Parathyroid adenoma (tissue), 2 donors: ENCODE data around the gene SLC11A2.

Source experiments
- H2AFZ ChIP-seq: fragments of 300-600 bp; sonication (generic); one replicate; pipeline ENCODE4 v1.7.0; 2017; ENCODE audit warnings: antibody characterized with exemption, mild to moderate bottlenecking
- H3K27ac ChIP-seq: fragments of 300-600 bp; sonication (generic); one replicate; pipeline ENCODE4 v1.7.0; 2017
- H3K27me3 ChIP-seq: fragments of 300-600 bp; sonication (generic); one replicate; pipeline ENCODE4 v1.7.0; 2017; ENCODE audit warnings: low read length; ENCODE audit not compliant: control insufficient read depth, insufficient read depth
- H3K36me3 ChIP-seq: fragments of 300-600 bp; sonication (generic); one replicate; pipeline ENCODE4 v1.7.0; 2017; ENCODE audit warnings: low read length; ENCODE audit not compliant: control insufficient read depth, insufficient read depth
- H3K4me1 ChIP-seq: fragments of 300-600 bp; sonication (generic); one replicate; pipeline ENCODE4 v1.7.0; 2017; ENCODE audit warnings: control low read depth
- H3K4me2 ChIP-seq: fragments of 300-600 bp; sonication (generic); one replicate; pipeline ENCODE4 v1.7.0; 2017; ENCODE audit warnings: low read length
- H3K4me3 ChIP-seq: fragments of 300-600 bp; sonication (generic); one replicate; pipeline ENCODE4 v1.7.0; 2017; ENCODE audit warnings: low read depth, low read length
- H3K79me2 ChIP-seq: fragments of 300-600 bp; sonication (generic); one replicate; pipeline ENCODE4 v1.7.0; 2017; ENCODE audit warnings: control low read depth
- H3K9ac ChIP-seq: fragments of 300-600 bp; sonication (generic); one replicate; pipeline ENCODE4 v1.7.0; 2017; ENCODE audit warnings: mild to moderate bottlenecking
- H3K9me3 ChIP-seq: fragments of 300-600 bp; sonication (generic); one replicate; pipeline ENCODE4 v1.7.0; 2017; ENCODE audit warnings: low read length; ENCODE audit not compliant: control insufficient read depth
- TF ChIP-seq, protein P1 (sequence below): fragments of 300-600 bp; sonication (generic); IDR thresholded peaks from one replicate; pipeline ENCODE4 v1.7.0; 2017; ENCODE audit warnings: antibody characterized with exemption, mild to moderate bottlenecking
- donor health status: primary hyperparathyroidism.

Gene SLC11A2

GRCh38 chr12:50986966-50987737 is 39.0 kb downstream of the SLC11A2 start:
- H3K4me1 ChIP-seq: no peaks in the 10 kb centered on the region
- no peak overlapping the region for H3K4me3 ChIP-seq
- no peaks in the 10 kb centered on the region for H3K36me3 ChIP-seq
- no peak overlapping the region for H3K9ac ChIP-seq
- TF ChIP-seq, protein P1, sequence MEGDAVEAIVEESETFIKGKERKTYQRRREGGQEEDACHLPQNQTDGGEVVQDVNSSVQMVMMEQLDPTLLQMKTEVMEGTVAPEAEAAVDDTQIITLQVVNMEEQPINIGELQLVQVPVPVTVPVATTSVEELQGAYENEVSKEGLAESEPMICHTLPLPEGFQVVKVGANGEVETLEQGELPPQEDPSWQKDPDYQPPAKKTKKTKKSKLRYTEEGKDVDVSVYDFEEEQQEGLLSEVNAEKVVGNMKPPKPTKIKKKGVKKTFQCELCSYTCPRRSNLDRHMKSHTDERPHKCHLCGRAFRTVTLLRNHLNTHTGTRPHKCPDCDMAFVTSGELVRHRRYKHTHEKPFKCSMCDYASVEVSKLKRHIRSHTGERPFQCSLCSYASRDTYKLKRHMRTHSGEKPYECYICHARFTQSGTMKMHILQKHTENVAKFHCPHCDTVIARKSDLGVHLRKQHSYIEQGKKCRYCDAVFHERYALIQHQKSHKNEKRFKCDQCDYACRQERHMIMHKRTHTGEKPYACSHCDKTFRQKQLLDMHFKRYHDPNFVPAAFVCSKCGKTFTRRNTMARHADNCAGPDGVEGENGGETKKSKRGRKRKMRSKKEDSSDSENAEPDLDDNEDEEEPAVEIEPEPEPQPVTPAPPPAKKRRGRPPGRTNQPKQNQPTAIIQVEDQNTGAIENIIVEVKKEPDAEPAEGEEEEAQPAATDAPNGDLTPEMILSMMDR: peak; percentile 79
- H2AFZ ChIP-seq: no peak overlapping the region
- no peak overlapping the region for H3K27ac ChIP-seq
- H3K27me3 ChIP-seq: no peaks in the 10 kb centered on the region
- no peaks in the 10 kb centered on the region for H3K79me2 ChIP-seq
- H3K4me2 ChIP-seq: no peak overlapping the region
- H3K9me3 ChIP-seq: no peaks in the 10 kb centered on the region

DNA sequence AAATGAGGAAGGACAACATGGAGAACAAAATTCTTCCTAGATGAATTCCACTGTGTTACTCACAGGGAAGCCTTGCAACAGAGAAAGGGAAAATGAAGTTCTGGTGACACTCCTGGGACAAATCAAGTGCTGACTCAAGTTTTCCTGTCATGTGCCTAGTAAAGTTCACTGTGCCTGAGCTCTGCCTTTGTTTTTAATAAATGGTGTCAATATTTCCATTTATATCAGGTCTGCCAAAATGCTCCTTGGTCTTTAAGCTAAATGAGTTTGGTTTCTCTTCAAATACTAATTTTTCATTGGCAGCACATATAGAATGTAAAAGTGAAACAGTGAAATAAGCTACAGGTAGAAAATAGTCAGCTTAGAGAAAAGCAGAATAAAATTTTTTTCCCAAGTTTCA is 40.9 kb downstream of the SLC11A2 start:
- Histone ChIP-seq H3K27ac (peak overlapping the region; percentile 13), H3K36me3 (no peaks in the 10 kb centered on the region), H3K27me3 (no peaks in the 10 kb centered on the region), H3K4me3 (no peak overlapping the region), H3K9me3 (no peaks in the 10 kb centered on the region), H3K9ac (no peak overlapping the region), H3K4me2 (no peak overlapping the region), H3K79me2 (no peaks in the 10 kb centered on the region), H2AFZ (no peak overlapping the region), H3K4me1 (no peaks in the 10 kb centered on the region)
- TF ChIP-seq, protein P1: no peak

- TF ChIP-seq, protein P1: no peak
- H3K27ac ChIP-seq: peak overlapping the region; percentile 13
- H2AFZ ChIP-seq: no peak overlapping the region
- H3K79me2 ChIP-seq: no peaks in the 10 kb centered on the region
- no peak overlapping the region for H3K4me2 ChIP-seq
- H3K9me3 ChIP-seq: no peaks in the 10 kb centered on the region
- H3K4me3 ChIP-seq: no peak overlapping the region
- H3K27me3 ChIP-seq: no peaks in the 10 kb centered on the region
- H3K9ac ChIP-seq: no peak overlapping the region
- no peaks in the 10 kb centered on the region for H3K36me3 ChIP-seq
- no peaks in the 10 kb centered on the region for H3K4me1 ChIP-seq
Observed at GRCh38 chr12:50984586-50985298, 41.4 kb downstream of the SLC11A2 start.

DNA sequence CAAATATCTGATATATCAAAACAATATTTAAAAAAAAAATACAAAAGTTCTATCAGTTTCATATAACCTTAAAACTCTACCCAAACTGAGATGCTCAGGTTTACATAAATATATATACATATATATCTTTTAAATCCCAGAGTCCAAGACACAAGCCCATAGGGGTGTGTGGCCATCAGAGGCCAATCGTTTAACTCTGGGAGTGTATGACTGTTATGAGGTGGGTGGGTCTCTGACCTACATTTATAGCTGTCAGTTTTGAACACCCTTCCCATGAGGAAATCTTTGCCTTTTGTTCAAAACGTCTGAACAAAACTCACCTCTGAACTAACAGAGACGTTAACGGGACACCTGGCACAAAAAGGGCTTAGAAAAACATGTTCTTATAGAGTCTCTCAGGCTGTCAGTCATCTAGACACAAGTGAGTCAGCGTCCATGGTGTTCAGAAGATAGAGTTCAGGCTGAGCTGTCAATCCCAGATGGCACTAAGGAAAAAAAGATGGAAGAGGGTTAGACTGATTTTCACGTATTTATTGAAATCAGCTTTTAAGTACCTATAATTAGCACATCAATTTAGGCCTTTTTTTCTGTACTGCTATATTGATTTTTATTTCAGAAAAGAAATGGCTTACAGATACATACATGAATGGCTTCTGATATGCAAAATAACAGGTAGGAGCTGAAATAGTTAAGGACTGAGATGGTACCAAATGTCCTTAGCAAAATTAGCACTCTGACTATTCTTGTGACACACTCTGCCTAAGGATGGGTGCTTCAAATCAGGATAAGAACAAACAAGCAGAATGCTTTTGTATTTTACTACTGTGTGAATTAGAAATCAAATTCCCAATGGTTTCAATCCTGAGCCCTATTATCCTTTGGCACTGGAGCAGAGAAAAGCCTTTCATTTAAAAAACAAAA is 44.6 kb downstream of the SLC11A2 start:
- Histone ChIP-seq H3K27me3 (no peaks in the 10 kb centered on the region), H3K79me2 (no peaks in the 10 kb centered on the region), H3K27ac (no peak overlapping the region), H2AFZ (no peak overlapping the region), H3K9ac (no peak overlapping the region), H3K36me3 (no peaks in the 10 kb centered on the region), H3K4me2 (no peak overlapping the region), H3K9me3 (no peaks in the 10 kb centered on the region), H3K4me3 (no peak overlapping the region), H3K4me1 (no peaks in the 10 kb centered on the region)
- TF ChIP-seq, protein P1: no peak
